B cell (primary cell): ENCODE results near the gene CXCR2.

ENCODE experiments used
- CTCF ChIP-seq: fragments of 200-600 bp; IDR thresholded peaks from one replicate; pipeline ENCODE4 v1.8.0; 2022; ENCODE audit warnings: antibody characterized with exemption, mild to moderate bottlenecking
- EZH2 ChIP-seq: IDR thresholded peaks from 2 replicates; pipeline ENCODE4 v1.6.1; 2012; ENCODE audit warnings: borderline replicate concordance, low read depth, mild to moderate bottlenecking, moderate library complexity, low read length; ENCODE audit not compliant: insufficient read depth, poor library complexity, severe bottlenecking

- TF ChIP-seq EZH2 (no peak), CTCF (no peak)
Observed at GRCh38 chr2:218081695-218082094, 44.1 kb upstream of the CXCR2 start.
